Osteocyte (in vitro differentiated cells): Measurements from ENCODE around the gene CTTNBP2NL. TPM values are rescaled to one million over a fixed set of nuclear protein-coding genes. Genes with fewer than 3 reads are reported as not detected.

Source experiments
- DNase-seq: peaks from one replicate; pipeline ENCODE4 v3.0.0; 2021; ENCODE audit warnings: mixed read lengths; ENCODE audit not compliant: unreplicated experiment; ENCODE audit errors: extremely low spot score
- H3K27ac Mint-ChIP-seq: one replicate; pipeline ENCODE4 v1.8.0; 2021; ENCODE audit warnings: mild to moderate bottlenecking, mixed read lengths; ENCODE audit not compliant: unreplicated experiment
- H3K27me3 Mint-ChIP-seq: one replicate; pipeline ENCODE4 v1.8.0; 2021; ENCODE audit warnings: mixed read lengths; ENCODE audit not compliant: unreplicated experiment
- H3K36me3 Mint-ChIP-seq: one replicate; pipeline ENCODE4 v1.8.0; 2021; ENCODE audit warnings: mixed read lengths; ENCODE audit not compliant: unreplicated experiment
- H3K4me1 Mint-ChIP-seq: one replicate; pipeline ENCODE4 v1.8.0; 2021; ENCODE audit warnings: mixed read lengths; ENCODE audit not compliant: unreplicated experiment
- H3K4me3 Mint-ChIP-seq: one replicate; pipeline ENCODE4 v1.8.0; 2021; ENCODE audit warnings: mild to moderate bottlenecking, moderate library complexity, mixed read lengths; ENCODE audit not compliant: unreplicated experiment
- H3K9me3 Mint-ChIP-seq: one replicate; pipeline ENCODE4 v1.8.0; 2021; ENCODE audit warnings: mixed read lengths; ENCODE audit not compliant: unreplicated experiment
- total RNA-seq: library from RNA; stranded (reverse); gene quantifications from 2 replicates; pipeline ENCODE4 v1.2.1, GENCODE V29; 2021
- TF ChIP-seq, protein P1 (sequence below): fragments of 200-600 bp; sonication (generic); IDR thresholded peaks from 2 replicates; pipeline ENCODE4 v1.5.0; 2021; ENCODE audit warnings: antibody characterized with exemption, mild to moderate bottlenecking, moderate library complexity

CTTNBP2NL gene
- total RNA-seq, 1 donor from 2014 or later = 50.6 TPM

DNA sequence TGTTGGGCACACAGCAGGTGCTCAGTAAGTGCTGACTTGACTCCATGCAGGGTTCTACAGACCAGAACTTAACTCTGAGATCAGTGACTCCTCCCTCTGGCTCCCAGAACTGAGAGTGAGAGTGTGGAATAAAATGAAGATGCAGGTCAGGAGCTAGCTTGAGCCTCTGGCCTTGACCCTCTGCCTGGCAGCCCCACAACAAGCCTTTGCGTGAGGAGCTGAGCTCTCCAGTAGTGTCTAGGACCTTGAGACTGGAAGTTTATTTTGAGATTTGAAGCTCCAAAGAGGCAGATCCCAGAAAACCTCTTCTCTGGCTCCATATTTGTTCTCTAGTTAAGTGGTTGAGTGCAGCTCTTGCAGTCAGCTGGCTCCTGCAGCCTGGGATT is 109.4 kb downstream of the CTTNBP2NL start:
- H3K9me3 Mint-ChIP-seq = no peaks in the 10 kb centered on the region
- no peak overlapping the region for H3K27ac Mint-ChIP-seq
- peaks cover 10% of the 10 kb centered on the region for H3K27me3 Mint-ChIP-seq
- peak; percentile 65 for DNase-seq
- TF ChIP-seq, protein P1, sequence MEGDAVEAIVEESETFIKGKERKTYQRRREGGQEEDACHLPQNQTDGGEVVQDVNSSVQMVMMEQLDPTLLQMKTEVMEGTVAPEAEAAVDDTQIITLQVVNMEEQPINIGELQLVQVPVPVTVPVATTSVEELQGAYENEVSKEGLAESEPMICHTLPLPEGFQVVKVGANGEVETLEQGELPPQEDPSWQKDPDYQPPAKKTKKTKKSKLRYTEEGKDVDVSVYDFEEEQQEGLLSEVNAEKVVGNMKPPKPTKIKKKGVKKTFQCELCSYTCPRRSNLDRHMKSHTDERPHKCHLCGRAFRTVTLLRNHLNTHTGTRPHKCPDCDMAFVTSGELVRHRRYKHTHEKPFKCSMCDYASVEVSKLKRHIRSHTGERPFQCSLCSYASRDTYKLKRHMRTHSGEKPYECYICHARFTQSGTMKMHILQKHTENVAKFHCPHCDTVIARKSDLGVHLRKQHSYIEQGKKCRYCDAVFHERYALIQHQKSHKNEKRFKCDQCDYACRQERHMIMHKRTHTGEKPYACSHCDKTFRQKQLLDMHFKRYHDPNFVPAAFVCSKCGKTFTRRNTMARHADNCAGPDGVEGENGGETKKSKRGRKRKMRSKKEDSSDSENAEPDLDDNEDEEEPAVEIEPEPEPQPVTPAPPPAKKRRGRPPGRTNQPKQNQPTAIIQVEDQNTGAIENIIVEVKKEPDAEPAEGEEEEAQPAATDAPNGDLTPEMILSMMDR = no peak
- no peak overlapping the region for H3K4me3 Mint-ChIP-seq
- H3K36me3 Mint-ChIP-seq = no peaks in the 10 kb centered on the region
- H3K4me1 Mint-ChIP-seq = peaks cover 23% of the 10 kb centered on the region

DNA sequence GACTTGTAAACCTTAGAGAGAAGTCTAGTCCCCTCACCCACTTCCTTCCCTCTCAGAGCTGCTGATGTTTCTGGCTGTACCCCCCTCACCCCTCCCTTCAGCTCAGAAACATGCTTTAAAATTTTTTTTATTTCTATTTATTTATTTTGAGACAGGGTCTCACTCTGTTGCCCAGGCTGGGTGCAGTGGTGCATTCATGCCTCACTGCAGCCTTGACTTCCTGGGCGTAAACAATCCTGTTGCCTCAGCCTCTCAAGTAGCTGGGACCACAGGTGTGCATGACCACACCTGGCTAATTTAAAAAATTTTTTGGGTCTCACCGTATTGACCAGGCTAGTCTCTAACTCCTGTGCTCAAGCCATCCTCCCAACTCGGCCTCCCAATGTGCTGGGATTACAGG is 109.9 kb downstream of the CTTNBP2NL start:
- peaks cover 23% of the 10 kb centered on the region for H3K4me1 Mint-ChIP-seq
- no peaks in the 10 kb centered on the region for H3K9me3 Mint-ChIP-seq
- no peak for DNase-seq
- H3K27me3 Mint-ChIP-seq = peaks cover 10% of the 10 kb centered on the region
- H3K4me3 Mint-ChIP-seq = no peak overlapping the region
- no peaks in the 10 kb centered on the region for H3K36me3 Mint-ChIP-seq
- no peak overlapping the region for H3K27ac Mint-ChIP-seq
- TF ChIP-seq, protein P1 = no peak

DNA sequence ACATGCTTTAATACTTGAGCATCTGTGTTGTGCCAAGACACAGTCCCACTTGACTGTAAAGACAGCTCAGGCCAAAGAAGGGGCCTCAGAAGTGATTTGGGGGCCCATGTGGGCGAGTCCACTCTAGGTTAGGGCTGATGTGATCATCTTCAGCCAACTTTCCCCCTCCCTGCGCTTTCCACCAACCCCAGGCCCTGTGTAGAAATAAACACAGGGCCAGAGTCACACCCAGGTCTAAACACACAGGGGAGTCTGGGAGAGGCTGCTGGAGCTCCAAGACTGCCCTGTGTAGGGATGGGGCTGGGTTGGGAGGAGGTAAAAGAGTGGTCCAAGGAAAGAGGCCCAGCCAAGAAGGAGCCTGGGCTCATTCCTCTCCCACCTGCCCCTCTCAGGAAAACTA is 110.3 kb downstream of the CTTNBP2NL start:
- no peak for DNase-seq
- TF ChIP-seq, protein P1 = no peak
- H3K36me3 Mint-ChIP-seq = no peaks in the 10 kb centered on the region
- no peak overlapping the region for H3K27ac Mint-ChIP-seq
- no peaks in the 10 kb centered on the region for H3K9me3 Mint-ChIP-seq
- peaks cover 10% of the 10 kb centered on the region for H3K27me3 Mint-ChIP-seq
- peaks cover 23% of the 10 kb centered on the region for H3K4me1 Mint-ChIP-seq
- no peak overlapping the region for H3K4me3 Mint-ChIP-seq

DNA sequence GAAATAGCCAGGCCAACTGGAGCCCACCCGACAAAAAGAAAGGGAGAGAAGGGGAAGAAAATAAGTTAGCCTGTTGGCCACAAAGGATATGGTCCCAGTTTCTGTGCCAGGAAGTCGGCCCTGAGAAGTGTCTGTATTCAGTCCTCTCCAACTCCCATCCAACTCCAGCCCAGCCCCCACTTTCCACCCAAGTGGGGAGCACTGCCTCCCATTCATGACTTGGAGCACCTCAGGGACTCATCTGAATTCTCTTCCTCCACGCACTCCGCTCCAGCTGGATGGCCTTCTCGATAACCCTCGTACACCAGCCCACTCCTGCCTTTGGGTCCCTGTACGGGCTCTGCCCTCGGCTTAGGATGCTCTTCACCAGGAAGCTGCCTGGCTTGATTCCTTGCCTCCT is 110.7 kb downstream of the CTTNBP2NL start:
- peak; percentile 65 for DNase-seq
- H3K9me3 Mint-ChIP-seq = no peaks in the 10 kb centered on the region
- H3K36me3 Mint-ChIP-seq = no peaks in the 10 kb centered on the region
- TF ChIP-seq, protein P1 = no peak
- H3K4me1 Mint-ChIP-seq = peaks cover 19% of the 10 kb centered on the region
- H3K27me3 Mint-ChIP-seq = peaks cover 10% of the 10 kb centered on the region
- no peak overlapping the region for H3K4me3 Mint-ChIP-seq
- no peak overlapping the region for H3K27ac Mint-ChIP-seq

DNA sequence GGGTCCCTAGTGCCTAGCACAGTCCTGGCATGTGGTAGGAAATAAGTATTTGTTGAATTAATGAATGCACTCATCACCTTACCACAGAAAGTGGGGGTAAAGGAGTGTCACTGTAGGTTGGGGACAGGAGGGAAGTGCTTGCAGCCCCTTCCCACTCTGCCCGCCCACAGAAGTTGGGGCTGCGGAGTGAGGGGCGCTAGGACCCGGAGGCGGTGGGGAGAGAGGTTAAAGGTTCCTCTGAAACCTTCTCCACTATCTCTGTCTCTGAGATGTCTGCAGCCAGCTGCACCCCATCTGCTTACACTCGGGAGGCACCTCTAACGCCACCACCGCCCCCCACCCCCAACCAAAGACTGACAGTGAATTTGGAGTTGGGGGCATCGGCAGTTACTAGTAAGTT is 111.3 kb downstream of the CTTNBP2NL start:
- TF ChIP-seq, protein P1 = no peak
- no peak for DNase-seq
- Mint-ChIP-seq H3K36me3 (no peaks in the 10 kb centered on the region), H3K4me3 (peak overlapping the region; percentile 73), H3K9me3 (no peaks in the 10 kb centered on the region), H3K4me1 (peaks cover 15% of the 10 kb centered on the region), H3K27me3 (peaks cover 10% of the 10 kb centered on the region), H3K27ac (no peak overlapping the region)
